Activated CD8-positive, alpha-beta T cell treated with anti-CD3 and anti-CD28 coated beads for 36 hours (primary cell): Measurements from ENCODE around the gene APOL2. TPM values are rescaled to one million over a fixed set of nuclear protein-coding genes. Genes with fewer than 3 reads are reported as not detected.
"Not testable (repeated sequence)": the region's sequence is repeated elsewhere in the genome, so short reads cannot be mapped to it uniquely, and the experiment has no call there.

Experiments used
- ATAC-seq: fragments of 200-7000 bp; cut with Tn5 transposase; one replicate; pipeline ENCODE4 v1.10.0; 2021; ENCODE audit warnings: mild to moderate bottlenecking, moderate library complexity
- CTCF ChIA-PET: fragments of 350-600 bp; sonication (Branson Sonifier 250); formaldehyde crosslinking; loops from one replicate; lab custom pipeline; 2021; ENCODE audit warnings: antibody characterized with exemption; lab: Charles Lee
- POLR2A ChIA-PET: fragments of 350-600 bp; sonication (Branson Sonifier 250); formaldehyde crosslinking; loops from one replicate; lab custom pipeline; 2021; ENCODE audit warnings: antibody characterized with exemption; lab: Charles Lee
- DNase-seq: peaks from one replicate; pipeline ENCODE4 v3.0.0-alpha.2; 2020
- H3K27ac Mint-ChIP-seq: one replicate; pipeline ENCODE4 v1.8.0; 2021; ENCODE audit warnings: mild to moderate bottlenecking, mixed read lengths
- H3K27me3 Mint-ChIP-seq: one replicate; pipeline ENCODE4 v1.8.0; 2021; ENCODE audit warnings: mixed read lengths
- H3K36me3 Mint-ChIP-seq: one replicate; pipeline ENCODE4 v1.8.0; 2021; ENCODE audit warnings: low read depth, mixed read lengths
- H3K4me1 Mint-ChIP-seq: one replicate; pipeline ENCODE4 v1.8.0; 2021; ENCODE audit warnings: low read depth, mixed read lengths
- H3K4me3 Mint-ChIP-seq: one replicate; pipeline ENCODE4 v1.8.0; 2021; ENCODE audit warnings: mild to moderate bottlenecking, moderate library complexity, mixed read lengths
- H3K9me3 Mint-ChIP-seq: one replicate; pipeline ENCODE4 v1.8.0; 2021; ENCODE audit warnings: mixed read lengths
- intact Hi-C: fragments of 100-400 bp; cut with micrococcal nuclease; formaldehyde crosslinking; loops from one replicate; pipeline ENCODE4 v1.10.0; 2022
- total RNA-seq, 2 experiments: library from RNA; stranded (reverse); gene quantifications; one replicate each; pipeline ENCODE4 v1.2.3, GENCODE V29; 2021
- TF ChIP-seq, protein P1 (sequence below): fragments of 200-600 bp; IDR thresholded peaks from one replicate; pipeline ENCODE4 v1.8.0; 2022; ENCODE audit warnings: antibody characterized with exemption, mild to moderate bottlenecking

APOL2 gene
- total RNA-seq, 2 experiments from 2014 or later = 45.4 to 49.7 TPM

DNA sequence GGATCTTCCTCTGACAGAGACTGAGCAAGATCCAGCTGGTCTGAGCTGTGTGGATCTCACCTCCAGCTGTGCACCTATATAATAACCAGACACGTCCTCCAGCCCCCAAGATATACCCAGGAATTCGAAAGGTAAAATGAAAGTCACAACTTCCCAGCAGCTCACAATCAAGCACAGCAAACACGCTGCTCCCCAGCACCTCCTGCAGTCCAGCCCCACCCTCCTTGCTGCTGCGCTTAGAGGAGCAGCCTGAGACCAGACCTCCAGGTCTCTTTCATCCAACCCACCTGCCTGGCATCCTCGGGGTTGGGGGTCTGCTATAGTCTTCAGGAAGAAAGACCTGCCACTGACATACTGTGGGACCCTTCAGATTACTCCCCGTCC, 34.7 kb downstream of the APOL2 start:
- ChIA-PET CTCF (interaction anchor here (1.0 to 1.7 kb wide), 4 partner anchors 11 to 282 kb away, joined by 3 to 5 read pairs (median 3); no protein-coding TSS in a partner anchor), POLR2A (no interaction called here)
- peaks cover 3% of the 10 kb centered on the region for H3K4me1 Mint-ChIP-seq
- H3K4me3 Mint-ChIP-seq = no peak overlapping the region
- no peak for DNase-seq
- intact Hi-C loops = no loop called here
- H3K36me3 Mint-ChIP-seq = no peaks in the 10 kb centered on the region
- H3K9me3 Mint-ChIP-seq = peaks cover 4% of the 10 kb centered on the region
- H3K27me3 Mint-ChIP-seq = peaks cover 3% of the 10 kb centered on the region
- TF ChIP-seq, protein P1, sequence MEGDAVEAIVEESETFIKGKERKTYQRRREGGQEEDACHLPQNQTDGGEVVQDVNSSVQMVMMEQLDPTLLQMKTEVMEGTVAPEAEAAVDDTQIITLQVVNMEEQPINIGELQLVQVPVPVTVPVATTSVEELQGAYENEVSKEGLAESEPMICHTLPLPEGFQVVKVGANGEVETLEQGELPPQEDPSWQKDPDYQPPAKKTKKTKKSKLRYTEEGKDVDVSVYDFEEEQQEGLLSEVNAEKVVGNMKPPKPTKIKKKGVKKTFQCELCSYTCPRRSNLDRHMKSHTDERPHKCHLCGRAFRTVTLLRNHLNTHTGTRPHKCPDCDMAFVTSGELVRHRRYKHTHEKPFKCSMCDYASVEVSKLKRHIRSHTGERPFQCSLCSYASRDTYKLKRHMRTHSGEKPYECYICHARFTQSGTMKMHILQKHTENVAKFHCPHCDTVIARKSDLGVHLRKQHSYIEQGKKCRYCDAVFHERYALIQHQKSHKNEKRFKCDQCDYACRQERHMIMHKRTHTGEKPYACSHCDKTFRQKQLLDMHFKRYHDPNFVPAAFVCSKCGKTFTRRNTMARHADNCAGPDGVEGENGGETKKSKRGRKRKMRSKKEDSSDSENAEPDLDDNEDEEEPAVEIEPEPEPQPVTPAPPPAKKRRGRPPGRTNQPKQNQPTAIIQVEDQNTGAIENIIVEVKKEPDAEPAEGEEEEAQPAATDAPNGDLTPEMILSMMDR = no peak
- no peak overlapping the region for H3K27ac Mint-ChIP-seq
- no peak for ATAC-seq

DNA sequence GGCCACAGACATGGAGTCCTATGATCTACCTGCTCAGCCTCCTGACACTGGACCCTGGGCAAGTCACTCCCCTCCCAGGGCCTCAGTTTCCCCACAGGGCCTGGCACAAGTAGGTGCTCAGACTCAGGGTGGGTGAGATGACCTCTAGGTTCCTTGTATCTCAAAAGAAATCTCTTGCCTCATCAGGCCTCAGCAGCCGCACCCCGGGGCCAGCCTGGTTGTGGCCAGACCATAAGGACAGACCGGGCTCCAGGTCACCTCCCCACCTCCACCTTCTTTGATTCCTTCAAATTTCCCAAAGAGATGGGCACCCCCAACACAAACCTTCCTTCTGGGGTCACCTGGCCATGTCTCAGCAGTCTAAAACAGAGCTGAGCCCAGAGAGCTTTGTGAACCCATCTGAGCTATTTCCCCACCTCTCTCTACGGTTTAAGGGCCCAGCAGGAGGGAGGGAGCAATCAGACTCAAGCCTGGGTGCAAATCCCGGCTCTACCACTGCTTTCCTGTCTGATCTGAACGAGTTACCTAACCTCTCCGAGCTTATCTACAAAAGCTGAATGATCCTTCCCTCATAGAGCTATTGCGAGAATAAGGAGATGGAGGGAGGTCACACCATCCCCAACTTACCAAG, 35.2 kb downstream of the APOL2 start:
- Mint-ChIP-seq H3K9me3 (peaks cover under 1% of the 10 kb centered on the region), H3K27ac (no peak overlapping the region), H3K4me3 (no peak overlapping the region), H3K4me1 (peaks cover 3% of the 10 kb centered on the region), H3K36me3 (no peaks in the 10 kb centered on the region), H3K27me3 (peaks cover under 1% of the 10 kb centered on the region)
- ChIA-PET CTCF (interaction anchor here (1.0 to 2.8 kb wide), 5 partner anchors 10 to 282 kb away, joined by 3 to 7 read pairs (median 3); no protein-coding TSS in a partner anchor), POLR2A (no interaction called here)
- TF ChIP-seq, protein P1 = no peak
- intact Hi-C loops = no loop called here
- no peak for ATAC-seq
- no peak for DNase-seq

DNA sequence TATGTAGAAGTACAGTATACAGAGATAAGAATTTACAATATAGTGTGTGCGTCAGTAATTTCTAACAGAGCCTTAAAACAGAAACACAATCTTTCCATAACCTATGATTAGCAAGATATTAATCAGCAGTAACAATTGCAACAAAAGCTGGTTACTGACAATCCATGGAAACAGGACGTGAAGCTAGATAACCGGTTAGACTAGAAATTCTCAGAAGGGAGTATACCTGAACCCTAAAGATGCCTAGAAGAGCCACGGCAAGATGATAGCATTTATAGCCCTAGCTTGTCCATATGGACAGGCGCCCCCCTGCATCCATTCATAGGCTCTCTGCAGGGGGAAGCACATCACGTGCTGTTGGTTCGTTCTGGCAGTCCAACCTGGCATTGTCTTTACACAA, 35.9 kb downstream of the APOL2 start:
- DNase-seq, H3K27ac Mint-ChIP-seq, H3K9me3 Mint-ChIP-seq, H3K4me3 Mint-ChIP-seq, H3K27me3 Mint-ChIP-seq, intact Hi-C loops, ATAC-seq, H3K4me1 Mint-ChIP-seq, H3K36me3 Mint-ChIP-seq, POLR2A ChIA-PET: not testable (repeated sequence)
- CTCF ChIA-PET = interaction anchor here (0.9 to 2.8 kb wide), 2 partner anchors 17 to 82 kb away, joined by 4 to 7 read pairs; no protein-coding TSS in a partner anchor

DNA sequence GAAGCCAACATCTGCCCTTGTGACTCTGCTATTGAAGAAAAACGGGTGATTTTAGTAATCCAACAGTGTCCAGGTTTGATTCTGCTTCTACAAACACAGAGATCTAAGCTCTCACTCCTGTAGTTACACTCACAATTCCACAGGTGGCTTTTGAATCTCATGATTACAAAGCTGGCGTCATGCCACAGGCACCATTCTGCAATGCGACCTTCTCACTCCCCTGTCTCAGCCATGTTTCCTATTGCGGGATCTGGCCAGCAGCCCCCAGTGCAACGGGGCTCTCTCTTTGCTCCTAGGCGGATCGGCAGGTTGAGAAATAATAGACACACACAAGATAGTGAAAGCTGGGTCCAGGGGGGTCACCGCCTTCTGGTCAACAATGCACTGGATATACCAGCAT, 36.4 kb downstream of the APOL2 start:
- not testable (repeated sequence) for H3K36me3 Mint-ChIP-seq, H3K27me3 Mint-ChIP-seq
- CTCF ChIA-PET = interaction anchor here (0.9 to 2.8 kb wide), 2 partner anchors 18 to 83 kb away, joined by 4 to 7 read pairs; no protein-coding TSS in a partner anchor

DNA sequence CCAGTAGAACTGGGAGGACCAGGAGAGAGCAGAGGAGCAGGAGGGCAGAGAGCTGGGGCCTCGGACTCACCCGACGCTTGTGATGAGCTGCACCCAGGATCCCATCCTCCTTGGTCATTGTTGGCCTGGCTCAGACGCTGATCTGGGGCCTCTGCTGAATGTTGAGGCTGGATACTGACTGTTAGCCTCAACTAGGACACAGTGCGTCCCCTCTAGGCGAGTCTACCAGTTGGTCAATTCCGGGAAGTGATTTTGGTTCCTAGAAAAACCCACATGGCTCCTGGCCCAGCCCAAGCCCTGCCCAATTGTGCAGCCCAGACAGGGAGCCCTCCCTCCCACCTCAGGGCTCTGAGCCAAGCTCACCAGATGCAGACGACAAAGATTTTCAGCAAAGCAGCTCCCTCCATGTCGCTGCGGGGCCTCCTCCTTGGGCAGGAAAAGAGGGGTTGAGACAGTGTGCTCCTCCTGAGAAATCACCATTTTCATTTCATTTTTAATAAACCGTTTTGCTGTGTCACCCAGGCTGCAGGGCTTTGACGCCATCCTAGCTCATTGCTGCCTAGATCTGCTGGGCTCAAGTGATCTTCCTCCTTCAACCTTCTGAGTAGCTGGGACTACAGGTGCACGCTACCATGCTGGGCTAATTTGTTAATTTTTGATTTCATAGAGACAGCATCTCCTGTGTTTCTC, 37.6 kb downstream of the APOL2 start, which contains the start of gene APOL4:
APOL4 (minus strand) TSS at position 180 of the 690 bp plus-strand sequence; CDS start at position 105, 75 bp downstream.
- H3K27ac Mint-ChIP-seq = no peak within 1 kb of the TSS
- TF ChIP-seq, protein P1 = no peak
- no peaks in the 10 kb centered on the region for H3K27me3 Mint-ChIP-seq
- H3K4me1 Mint-ChIP-seq = peaks cover 21% of the 10 kb centered on the region
- DNase-seq (no peak), ATAC-seq (no peak)
- H3K4me3 Mint-ChIP-seq = no peak within 1 kb of the TSS
- H3K36me3 Mint-ChIP-seq = no peaks in the 10 kb centered on the region
- intact Hi-C loops = no loop called here
- ChIA-PET CTCF (interaction anchor here (2.8 kb wide), 1 partner anchor 19 kb away, joined by 7 read pairs; no protein-coding TSS in a partner anchor), POLR2A (no interaction called here)
- no peaks in the 10 kb centered on the region for H3K9me3 Mint-ChIP-seq

More for the DNA sequence above, 36.4 kb downstream of the APOL2 start:
- ATAC-seq, intact Hi-C loops, H3K9me3 Mint-ChIP-seq, DNase-seq, POLR2A ChIA-PET, H3K4me3 Mint-ChIP-seq, H3K27ac Mint-ChIP-seq: not testable (repeated sequence)
- peaks cover 10% of the 10 kb centered on the region for H3K4me1 Mint-ChIP-seq

DNA sequence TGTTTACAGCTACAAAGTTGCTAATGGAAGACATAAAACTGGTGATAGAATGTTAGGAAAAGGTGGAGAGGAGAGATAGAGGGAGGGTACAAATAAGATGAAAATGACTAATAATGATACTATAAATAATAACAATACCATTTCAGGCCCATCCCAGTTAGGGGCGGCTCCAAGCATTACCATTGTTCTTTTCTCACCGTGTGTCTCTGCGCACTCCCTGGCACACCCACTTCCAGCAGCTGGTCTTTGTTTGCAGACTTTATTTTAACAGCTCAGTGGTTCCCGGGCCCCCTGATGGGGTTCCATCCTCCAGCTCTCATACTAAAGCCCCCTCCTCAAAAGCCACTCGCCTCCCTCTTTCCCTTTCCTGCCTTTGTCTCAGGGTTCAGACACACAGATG, 38.3 kb downstream of the APOL2 start:
- H3K4me3 Mint-ChIP-seq, intact Hi-C loops, H3K36me3 Mint-ChIP-seq, POLR2A ChIA-PET, CTCF ChIA-PET, DNase-seq, ATAC-seq, H3K27ac Mint-ChIP-seq, H3K27me3 Mint-ChIP-seq, H3K9me3 Mint-ChIP-seq: not testable (repeated sequence)
- peaks cover 25% of the 10 kb centered on the region for H3K4me1 Mint-ChIP-seq
